ENCODE results near the gene KRT76.

The KRT76 gene

GRCh38 chr12:52817003-52817698 is 40.0 kb upstream of the KRT76 start:
- TF ChIP-seq CTCF (IDR thresholded peaks at IDR 0.05; ENCODE audit: control insufficient read depth, extremely low read depth, insufficient read depth) = no peak
- no peak overlapping the region for H3K4me3 ChIP-seq (ENCODE audit: low read depth, low read length)
- DNase-seq (ENCODE audit: low read depth) = no peak

GRCh38 chr12:52815676-52816588 is 38.8 kb upstream of the KRT76 start:
- DNase-seq (ENCODE audit: low read depth) = no peak
- no peak overlapping the region for H3K4me3 ChIP-seq (ENCODE audit: low read depth, low read length)
- TF ChIP-seq CTCF (IDR thresholded peaks at IDR 0.05; ENCODE audit: control insufficient read depth, extremely low read depth, insufficient read depth) = no peak

GRCh38 chr12:52815161-52815560 is 38.0 kb upstream of the KRT76 start:
- TF ChIP-seq CTCF (IDR thresholded peaks at IDR 0.05; ENCODE audit: control insufficient read depth, extremely low read depth, insufficient read depth) = no peak
- H3K4me3 ChIP-seq (ENCODE audit: low read depth, low read length) = no peak overlapping the region
- DNase-seq (ENCODE audit: low read depth) = no peak

- DNase-seq (ENCODE audit: low read depth) = no peak
- TF ChIP-seq CTCF (IDR thresholded peaks at IDR 0.05; ENCODE audit: control insufficient read depth, extremely low read depth, insufficient read depth) = no peak
- H3K4me3 ChIP-seq (ENCODE audit: low read depth, low read length) = no peak overlapping the region
Measured at GRCh38 chr12:52814710-52815155, 37.6 kb upstream of the KRT76 start.

- H3K4me3 ChIP-seq (ENCODE audit: low read depth, low read length) = no peak within 1 kb of the TSS
- DNase-seq (ENCODE audit: low read depth) = peak; percentile 82
Measured at GRCh38 chr12:52813885-52814709, 37.0 kb upstream of the KRT76 start, which contains the start of gene KRT4. Gene KRT4 (minus strand): TSS chr12:52814116. CDS start chr12:52814058, 58 bp downstream.

More at GRCh38 chr12:52813885-52814709, 37.0 kb upstream of the KRT76 start, which contains the start of gene KRT4:
- no peak for TF ChIP-seq CTCF (IDR thresholded peaks at IDR 0.05; ENCODE audit: control insufficient read depth, extremely low read depth, insufficient read depth)
